ENCODE measurements around the gene SAP30BP.

GRCh38 chr17:75688209-75688825, 21.2 kb downstream of the SAP30BP start:
- TF ChIP-seq CTCF (IDR thresholded peaks at IDR 0.05) (no peak), POLR2A (IDR thresholded peaks at IDR 0.05) (no peak)

All from esophagus squamous epithelium (tissue), 4 donors.